HT1080 (cell line): ENCODE data around the gene RRP12. TPM values are rescaled to one million over a fixed set of nuclear protein-coding genes. Genes with fewer than 3 reads are reported as not detected.
A peak's percentile ranks its signal among the peaks of the same experiment; 100 is the strongest.

ENCODE experiments used
- DNase-seq: peaks from one replicate; pipeline ENCODE4 v3.0.0-alpha.2; 2015; ENCODE audit warnings: low read depth
- total RNA-seq: library from RNA; depleted of rRNA; stranded (reverse); fragments of >200 nt; shearing (Covaris generic); gene quantifications from 2 replicates; pipeline ENCODE4 v1.2.3, GENCODE V29; 2014

RRP12 gene
- total RNA-seq, 1 experiment from 2014 or later, result 68.6 TPM

DNA sequence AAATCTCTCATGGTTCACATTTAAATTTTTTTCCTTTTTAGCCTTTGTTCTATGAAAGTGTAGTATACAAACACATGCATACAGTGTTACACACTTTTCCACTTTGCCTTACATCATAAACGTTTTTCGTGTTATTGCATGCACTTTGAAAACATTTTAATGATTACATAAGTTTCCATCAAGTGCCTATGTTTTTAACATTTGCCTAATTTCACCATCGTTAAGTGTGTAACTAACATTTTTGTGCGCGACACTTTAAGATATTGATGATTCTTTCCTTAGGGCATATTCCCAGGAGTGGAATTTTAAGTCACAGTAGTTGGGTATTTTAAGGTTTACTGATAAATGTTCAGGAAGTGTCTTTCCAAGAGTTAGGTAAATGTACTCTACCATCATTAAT is 65.1 kb downstream of the RRP12 start:
- DNase-seq, result no peak

DNA sequence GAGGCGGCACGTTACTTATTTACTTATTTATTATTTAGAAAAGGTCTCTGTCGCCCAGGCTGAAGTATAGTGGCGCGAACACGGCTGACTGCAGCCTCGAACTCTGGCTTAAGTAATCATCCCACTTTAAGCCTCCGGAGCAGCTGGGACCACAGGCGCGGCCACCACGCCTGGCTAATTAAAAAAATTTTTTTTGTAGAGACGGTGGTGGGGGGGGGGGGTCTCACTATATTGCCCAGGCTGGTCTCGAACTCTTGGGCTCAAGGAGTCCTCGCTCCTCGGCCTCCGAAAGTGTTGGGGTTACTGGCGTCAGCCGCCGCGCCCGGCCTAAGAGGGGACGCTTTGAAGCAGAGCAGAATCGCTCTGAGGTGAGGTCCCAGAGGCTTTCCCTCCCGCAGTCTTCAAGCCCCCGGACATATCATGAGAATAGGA is 65.9 kb downstream of the RRP12 start:
- DNase-seq, result no peak

DNA sequence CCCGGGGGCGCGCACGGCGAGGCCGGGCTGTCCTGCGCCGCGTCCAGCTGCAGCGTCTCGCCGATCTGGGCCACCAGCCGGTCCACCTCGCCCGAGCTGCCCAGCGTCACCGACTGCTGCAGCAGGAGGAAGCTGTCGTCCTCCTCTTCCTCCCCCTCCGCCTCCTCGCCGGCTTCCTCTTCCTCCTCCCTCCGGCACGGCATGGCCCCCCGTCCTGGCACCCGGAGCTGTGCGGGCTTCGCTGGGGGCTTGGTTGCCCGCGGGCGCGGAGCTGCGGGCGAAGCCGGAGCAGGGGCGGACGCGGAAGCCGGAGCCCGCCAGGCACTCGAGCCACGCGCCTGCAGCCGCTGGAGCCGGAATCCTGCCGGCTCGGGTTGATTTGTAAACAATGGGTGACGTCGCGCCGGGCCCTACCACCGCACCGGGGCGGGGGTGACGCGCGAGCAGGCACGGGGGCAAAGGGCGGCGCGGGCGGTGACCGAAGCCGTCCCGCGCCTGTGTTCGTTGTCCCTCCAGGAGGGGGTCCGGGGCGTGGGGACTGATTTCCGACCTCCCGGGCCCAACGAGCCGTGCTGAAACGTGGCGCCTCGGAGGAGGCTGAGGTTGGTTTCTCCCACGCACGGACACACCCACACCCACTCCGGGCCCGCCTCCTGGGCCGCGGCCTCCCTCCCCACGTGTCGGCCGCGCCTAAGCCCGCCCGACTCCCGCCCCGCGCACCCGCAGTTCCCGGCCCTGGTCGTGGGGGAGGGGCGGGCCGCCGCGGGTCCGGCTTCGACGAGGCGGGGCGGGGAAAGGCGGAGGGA is 66.6 kb downstream of the RRP12 start, which contains the start of gene FRAT2:
Gene FRAT2 (minus strand): TSS at position 360 of the 806 bp plus-strand sequence. CDS start 157 bp downstream, at position 203.
- peak; percentile 80 for DNase-seq

DNA sequence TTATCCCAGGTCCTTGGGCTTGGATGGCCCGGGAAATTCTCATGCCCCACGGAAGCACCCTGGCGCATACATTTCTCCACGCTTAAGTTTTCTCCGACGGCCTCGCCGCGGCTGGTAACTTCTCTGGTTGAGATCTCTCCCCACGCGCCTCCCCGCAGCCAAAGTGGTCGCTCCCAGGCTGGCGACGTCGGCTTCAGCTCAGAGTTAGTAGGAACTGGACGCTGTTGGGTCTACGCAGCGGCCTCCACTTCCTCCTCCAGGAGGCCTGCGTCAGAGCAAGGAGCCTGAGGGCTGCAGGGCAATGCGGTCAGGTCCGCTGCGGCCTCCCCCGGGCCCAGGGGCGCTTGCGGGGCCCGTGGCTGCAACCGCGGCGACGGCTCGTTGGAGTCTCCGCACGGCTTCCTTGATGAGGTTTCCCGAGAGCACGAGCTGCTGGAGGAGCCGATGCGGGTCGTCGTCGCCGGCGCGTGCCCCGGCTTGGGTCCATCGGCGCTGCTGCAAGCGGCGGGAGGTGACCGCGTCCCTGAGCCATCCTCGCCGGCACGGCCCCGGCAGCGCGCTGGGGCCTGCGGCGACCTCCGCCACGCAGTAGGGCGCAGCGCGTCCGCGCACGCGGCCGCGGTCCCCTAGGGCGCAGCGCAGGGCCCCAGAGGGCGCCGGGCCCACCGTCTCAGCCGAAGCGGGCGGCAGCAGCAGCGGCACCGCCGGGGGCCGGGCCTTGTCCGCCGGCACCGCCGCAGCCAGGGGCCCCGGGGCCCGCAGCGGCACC is 67.4 kb downstream of the RRP12 start:
- DNase-seq, result peak; percentile 29

DNA sequence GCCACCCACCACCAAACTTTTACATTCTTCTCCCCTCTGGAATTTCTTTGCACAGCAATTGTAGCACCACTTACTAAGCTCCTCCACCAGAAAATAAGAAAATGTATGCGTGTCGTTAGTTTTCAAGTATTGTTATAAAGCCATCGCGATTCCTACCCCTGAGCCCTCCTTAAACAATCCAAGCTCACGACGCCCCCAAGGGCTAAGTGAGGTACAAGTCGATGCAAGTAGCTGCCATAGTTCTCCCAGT is 67.9 kb downstream of the RRP12 start:
- no peak for DNase-seq

DNA sequence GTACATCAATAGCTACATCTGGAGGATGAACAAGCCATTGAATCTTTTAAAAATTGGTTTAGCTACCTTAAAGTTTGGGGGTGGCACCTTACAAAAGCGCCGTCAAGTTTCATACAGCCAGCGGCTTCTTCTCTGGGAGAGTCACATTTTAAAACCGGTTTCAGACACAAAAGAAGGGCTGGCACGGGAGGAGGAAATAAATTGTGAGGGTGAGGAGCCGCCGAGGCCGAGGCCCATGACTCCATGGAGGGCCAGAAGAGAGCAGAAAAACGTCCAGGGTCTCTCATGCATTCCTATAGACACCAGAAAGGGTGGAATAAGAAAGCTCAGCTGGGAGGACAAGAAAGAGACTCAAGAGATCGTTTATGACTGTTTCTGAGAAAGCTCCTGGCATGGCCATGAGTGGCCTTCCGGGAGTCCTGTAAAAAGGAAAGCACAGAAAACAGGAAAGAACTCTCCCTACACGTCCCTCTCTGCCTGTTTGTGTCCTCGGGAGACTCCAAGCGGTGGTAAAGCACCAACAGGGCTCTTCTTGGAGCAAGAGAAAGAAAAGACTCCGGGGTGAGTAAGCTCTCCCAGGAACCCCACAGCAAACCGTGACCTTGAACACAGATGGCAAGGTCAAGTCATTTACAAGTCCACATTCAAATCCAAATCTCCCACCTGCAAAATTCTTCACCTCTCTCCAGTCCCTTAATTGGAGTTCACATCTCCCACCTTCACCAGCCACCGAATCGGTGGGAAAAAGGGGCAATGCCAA is 68.4 kb downstream of the RRP12 start:
- DNase-seq, result peak; percentile 66

DNA sequence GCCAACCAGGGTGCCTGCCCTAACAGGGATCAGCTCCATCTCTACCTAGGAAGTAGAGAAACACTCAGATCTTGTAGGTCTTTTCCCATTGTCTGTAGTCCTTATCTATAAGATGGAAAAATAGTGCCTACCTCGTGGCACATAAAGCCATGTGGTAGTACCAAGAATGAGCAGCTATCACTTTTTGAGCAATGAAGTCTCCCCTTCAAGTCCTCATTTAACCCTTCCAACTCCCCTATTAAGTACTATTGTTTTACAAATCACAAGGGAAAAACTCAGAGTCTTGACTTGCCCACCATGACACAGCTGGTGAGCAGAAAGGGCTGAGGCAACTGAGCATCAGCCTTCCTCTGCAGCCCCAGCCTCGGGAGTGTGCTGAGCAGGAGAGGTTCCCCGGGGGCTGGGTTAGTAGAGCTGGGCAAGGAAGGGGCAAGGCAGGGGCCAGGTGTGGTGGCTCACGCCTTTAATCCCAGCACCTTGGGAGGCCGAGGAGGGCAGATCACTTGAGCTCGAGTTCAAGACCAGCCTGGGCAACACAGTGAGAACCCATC is 69.9 kb downstream of the RRP12 start:
- no peak for DNase-seq

DNA sequence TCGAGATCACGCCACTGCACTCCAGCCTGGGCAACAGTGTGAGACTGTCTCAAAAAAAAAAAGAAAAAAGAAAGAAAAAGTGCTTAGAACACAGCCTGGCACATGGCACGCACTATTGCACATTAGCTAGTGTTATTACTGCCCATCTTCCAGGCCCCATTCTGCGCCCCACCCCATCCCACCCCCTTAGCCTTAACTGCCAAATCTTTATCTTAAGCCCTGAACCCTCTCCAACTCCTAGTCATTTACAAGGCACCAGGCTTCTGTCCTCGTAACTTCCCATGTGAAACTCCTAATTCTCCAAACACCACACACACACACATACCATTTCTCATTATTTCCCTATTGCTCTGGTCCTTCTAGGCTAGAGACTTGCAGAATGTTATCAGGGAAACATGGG is 71.4 kb downstream of the RRP12 start:
- DNase-seq, result no peak

DNA sequence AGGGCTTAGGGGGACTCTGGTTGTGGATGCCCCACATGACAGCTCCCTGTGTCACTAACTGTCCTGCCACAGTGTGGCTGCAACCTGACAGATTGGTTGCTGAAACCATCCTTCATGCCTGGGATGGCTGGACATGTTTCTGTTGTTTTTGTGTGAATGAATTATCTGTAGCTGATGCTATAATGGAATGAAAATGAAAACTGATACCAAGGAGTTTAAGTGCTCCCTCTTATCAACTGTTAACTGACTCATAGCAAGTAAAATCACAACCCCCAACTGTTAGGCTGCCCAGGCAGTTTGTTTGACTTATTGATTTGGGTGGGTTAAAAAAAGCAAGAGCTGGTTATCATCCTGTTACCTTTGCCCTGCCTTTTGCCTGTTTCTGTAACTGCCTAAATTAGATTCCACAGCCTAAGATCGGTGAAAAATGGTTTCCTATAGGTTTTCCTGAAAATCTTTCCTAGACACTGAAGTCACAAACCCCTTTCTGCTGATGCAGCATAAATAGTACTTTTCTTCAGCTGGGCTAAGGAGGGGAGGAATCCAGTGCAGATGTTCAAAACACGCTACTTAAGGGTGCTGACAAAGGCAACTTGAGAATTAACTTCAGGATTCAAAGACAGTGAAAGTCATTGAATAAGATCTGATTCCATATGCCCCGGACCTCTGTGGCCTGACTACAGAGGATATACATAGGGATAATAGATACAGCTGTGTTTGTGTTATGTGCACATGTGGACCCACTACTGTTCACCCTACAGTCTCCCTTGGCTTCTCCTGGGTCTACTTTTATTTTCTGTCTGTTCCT is 72.3 kb downstream of the RRP12 start:
- DNase-seq, result no peak

DNA sequence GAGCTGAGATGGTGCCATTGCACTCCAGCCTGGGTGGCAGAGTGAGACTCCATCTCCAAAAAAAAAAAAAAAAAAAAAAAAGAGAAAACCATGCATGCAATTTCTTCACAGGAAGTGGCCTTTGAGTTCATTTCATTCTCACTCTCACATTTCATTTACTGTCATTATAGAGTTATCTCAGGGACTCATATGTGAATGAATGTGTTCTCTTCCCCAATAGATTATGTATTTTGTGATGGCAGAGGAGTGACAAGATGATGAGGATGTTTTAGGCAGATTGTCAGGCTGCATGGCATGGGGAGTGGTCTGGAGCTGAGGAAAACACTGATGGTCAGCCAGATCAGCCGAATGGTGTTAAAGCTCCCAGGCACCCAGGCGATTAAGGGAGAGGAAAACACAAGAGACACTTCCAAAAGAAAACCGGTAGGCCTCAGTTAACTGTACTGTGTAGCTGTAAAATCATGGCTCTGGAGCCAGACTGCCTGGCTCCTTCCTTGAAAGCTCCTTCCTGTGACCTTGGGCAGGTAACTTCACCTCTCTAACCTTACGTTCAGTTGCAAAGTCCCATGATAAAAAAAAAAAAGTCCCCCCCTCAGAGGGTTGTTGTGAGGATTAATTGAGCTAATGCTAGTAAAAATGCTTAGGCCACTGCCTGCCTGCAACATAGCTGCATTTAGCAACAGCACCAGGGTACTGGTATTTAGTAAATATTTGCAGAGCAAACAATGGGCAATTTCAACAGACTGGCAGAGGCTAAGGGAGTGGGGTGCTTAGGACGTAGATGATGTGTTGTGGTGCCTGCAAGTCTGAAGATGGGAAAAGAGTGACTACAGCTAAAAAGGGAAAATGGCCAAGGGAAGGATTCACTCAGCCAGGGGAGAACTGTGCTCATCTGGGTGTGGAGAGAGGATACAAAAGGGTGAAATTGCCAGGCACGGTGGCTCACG is 73.5 kb downstream of the RRP12 start:
- DNase-seq, result no peak

DNA sequence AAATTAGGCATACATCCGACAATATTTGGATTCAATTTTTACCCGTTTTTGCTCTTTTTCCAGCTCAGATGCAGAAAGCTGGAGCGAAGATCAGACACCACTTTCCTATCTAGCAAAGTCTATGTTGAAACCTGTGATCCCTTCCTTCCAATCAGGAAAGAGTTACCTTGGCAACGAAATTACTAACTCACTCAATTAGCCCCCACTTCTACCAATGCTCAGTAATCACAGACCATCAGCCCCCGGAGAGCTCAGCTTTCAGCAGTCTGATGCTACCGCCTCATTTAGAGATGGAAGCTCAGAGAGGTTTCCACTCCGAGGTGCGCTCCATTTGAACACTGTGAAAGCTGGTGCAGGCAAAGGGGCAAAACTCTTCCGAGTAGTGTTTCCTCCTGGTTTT is 75.4 kb downstream of the RRP12 start:
- DNase-seq, result no peak

DNA sequence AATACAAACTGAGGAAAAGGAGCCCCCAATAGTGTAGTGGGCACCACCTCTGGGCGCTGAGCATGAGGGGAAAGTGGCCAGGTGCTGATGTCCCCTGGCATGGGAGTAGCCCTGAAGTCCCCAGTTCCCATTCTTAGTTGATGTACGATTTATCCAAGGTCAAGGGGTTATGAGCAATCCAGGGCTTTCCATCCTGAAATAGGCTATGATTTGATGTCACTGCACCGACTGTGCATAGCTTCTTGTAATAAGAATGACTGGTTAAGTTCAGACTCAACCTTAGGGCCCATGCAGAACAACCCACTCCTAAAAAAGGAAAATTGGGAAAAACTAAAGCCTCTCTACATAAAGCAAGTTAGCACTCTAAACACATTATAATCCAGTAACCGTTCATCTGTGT is 77.6 kb downstream of the RRP12 start:
- no peak for DNase-seq

DNA sequence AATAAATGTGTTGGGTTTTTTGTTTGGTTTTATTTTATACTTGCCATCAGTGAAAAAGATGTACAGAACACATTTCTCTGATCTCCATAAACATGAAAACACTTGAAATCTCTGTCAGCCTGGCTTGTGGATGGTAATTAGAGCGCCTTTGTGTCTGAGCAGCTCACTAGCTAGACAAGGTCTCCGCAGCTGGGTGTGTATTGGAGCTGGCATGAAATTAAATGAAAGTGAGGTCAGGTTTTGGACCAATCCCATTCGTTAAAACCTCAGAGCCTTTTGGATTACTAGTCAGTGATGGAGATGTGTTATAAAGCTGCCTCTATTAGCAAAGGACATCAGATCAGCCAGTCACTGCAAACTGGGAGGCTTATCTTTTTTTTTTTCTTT is 79.3 kb downstream of the RRP12 start:
- DNase-seq, result no peak

DNA sequence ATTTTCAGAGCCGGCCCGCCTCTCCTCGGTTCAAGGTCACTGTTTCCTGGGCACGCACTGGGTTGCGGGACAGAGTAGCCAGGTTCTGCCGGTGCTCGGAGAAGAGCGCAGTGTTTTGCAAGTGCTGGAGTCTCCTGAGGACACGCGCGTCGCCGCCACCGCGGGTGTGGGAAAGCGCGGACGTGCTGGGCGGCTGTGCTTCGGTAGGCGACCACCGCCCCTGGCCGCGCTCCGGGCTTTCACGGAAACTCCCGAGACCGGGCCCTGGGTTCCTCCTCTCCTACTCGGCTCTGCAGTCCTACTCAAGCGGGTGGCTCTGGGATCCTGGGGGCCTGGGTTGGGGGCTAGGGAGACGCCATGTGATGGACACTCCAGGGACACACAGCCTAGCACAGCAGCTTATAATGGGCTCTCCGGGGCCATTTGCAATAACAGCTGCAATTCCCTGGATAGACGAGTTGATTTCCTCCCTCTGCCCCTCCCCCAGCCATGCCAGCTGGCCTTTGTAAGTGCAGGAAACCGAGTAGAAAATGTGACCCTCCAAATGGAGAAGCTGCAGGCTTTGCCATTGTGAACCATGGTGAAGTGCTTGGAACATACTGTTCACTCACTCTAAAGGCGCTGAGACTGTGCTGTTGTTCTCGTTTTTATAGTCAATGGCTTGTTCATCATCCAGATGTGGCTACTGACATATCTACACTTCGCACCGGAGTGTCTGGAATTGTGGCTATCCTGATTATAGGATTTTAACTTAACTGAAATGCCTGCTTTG is 79.9 kb downstream of the RRP12 start:
- no peak for DNase-seq

DNA sequence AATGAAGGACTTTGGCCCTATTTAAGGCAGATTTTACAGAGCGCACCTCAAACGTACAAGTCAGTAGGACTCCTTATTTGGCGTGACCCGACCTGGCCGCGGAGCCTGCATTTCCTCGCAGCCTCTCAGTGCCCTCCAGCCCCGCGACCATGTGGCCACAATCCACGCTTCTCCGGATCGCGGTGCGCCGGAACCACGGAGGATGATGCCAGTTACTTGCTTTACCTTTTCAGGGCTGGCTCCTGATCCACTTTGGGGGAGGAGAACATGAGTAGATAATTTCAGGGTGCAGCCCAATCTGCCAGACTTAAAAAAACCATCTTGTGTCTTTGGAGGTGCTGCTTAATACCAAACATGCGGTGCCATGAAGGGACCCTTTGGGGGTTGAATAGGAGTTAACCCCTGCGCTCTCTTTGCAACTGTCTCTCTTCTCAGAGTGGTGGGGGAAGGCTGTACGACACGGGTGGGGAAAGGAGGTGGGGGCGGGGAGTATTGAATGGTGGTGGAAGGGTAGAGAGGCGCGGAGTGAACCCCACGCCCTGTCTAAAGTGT is 80.6 kb downstream of the RRP12 start:
- DNase-seq, result no peak

DNA sequence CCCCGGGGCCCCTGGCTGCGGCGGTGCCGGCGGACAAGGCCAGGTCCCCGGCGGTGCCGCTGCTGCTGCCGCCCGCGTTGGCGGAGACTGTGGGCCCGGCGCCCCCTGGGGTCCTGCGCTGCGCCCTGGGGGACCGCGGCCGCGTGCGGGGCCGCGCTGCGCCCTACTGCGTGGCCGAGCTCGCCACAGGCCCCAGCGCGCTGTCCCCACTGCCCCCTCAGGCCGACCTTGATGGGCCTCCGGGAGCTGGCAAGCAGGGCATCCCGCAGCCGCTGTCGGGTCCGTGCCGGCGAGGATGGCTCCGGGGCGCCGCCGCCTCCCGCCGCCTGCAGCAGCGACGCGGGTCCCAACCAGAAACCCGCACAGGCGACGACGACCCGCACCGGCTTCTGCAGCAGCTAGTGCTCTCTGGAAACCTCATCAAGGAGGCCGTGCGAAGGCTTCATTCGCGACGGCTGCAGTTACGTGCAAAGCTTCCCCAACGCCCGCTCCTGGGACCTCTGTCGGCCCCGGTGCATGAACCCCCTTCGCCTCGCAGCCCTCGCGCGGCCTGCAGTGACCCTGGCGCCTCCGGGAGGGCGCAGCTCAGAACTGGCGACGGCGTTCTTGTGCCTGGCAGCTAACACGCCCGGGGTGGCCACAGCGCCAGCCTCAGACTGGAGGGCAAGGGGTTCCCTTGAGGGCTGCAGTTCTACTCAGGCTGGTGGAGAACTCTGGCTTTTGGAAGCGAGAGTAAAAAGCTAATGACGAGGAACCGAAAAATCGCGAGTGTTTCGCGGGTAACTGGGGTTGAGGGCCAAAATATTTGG is 81.3 kb downstream of the RRP12 start:
- DNase-seq, result no peak

DNA sequence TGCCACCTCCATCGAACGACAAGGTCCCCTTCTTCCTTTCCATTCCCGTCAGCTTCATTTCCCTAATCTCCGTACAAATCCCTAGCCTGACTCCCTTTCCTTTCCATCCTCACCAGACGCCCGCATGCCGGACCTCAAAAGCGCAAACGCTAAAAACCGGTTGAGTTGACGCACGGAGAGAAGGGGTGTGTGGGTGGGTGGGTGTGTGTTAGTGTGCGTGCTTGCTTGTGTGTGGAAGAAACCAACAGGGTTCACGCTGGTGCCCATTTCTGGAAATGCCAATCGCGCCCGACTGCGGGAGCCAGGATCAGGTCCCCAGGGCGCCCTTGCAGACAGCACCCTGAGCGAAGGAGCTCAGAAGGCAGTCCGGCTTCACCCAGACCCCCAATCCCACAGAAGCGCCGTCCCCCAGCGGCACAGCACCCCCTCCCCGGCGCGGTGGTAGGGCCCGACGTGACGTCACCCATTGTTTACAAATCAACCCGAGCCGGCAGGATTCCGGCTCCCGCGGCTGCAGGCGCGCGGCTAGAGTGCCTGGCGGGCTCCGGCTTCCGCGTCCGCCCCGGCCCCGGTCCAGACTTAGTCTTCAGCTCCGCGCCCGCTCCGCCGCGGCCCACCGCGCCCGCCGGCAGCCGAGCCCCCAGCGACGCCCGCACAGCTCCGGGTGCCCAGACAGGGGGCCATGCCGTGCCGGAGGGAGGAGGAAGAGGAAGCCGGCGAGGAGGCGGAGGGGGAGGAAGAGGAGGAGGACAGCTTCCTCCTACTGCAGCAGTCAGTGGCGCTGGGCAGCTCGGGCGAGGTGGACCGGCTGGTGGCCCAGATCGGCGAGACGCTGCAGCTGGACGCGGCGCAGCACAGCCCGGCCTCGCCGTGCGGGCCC is 82.1 kb downstream of the RRP12 start, which contains the start of gene FRAT1:
Gene FRAT1 (plus strand): TSS at position 500 of the 880 bp plus-strand sequence. CDS start 183 bp downstream, at position 683.
- DNase-seq, result peak; percentile 77
